ENCODE results near the gene DNASE2B. TPM values are rescaled to one million over a fixed set of nuclear protein-coding genes. Genes with fewer than 3 reads are reported as not detected.

Gene DNASE2B
- total RNA-seq, 1 donor from 2014 or later = not detected

DNA sequence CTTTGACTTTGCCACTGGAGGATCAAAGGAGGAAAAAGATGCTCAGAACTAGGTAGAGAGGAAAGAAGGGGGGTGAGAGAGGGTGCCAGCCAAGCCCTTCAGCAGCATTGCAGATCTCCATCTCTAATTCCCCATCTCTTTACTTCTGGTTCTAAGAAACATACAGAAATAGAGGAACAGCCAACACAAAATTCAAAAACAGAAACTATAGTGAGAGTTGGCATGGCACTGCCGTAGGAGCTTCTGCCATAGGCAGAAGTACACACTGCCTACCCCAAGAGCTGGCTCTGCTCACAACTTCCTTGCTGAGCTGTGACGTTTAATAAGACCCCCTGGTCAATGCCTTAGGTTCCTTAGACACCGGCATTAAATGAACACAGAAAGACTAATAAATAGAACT is 54.2 kb downstream of the DNASE2B start:
- H3K36me3 ChIP-seq = no peaks in the 10 kb centered on the region
- TF ChIP-seq, protein P1, sequence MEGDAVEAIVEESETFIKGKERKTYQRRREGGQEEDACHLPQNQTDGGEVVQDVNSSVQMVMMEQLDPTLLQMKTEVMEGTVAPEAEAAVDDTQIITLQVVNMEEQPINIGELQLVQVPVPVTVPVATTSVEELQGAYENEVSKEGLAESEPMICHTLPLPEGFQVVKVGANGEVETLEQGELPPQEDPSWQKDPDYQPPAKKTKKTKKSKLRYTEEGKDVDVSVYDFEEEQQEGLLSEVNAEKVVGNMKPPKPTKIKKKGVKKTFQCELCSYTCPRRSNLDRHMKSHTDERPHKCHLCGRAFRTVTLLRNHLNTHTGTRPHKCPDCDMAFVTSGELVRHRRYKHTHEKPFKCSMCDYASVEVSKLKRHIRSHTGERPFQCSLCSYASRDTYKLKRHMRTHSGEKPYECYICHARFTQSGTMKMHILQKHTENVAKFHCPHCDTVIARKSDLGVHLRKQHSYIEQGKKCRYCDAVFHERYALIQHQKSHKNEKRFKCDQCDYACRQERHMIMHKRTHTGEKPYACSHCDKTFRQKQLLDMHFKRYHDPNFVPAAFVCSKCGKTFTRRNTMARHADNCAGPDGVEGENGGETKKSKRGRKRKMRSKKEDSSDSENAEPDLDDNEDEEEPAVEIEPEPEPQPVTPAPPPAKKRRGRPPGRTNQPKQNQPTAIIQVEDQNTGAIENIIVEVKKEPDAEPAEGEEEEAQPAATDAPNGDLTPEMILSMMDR (IDR thresholded peaks at IDR 0.05; ENCODE audit: borderline replicate concordance) = no peak
- no peak overlapping the region for H3K27ac ChIP-seq (replicated peaks)
- intact Hi-C loops (cut with micrococcal nuclease) = no loop called here
- no peak overlapping the region for H3K4me3 ChIP-seq
- peaks cover 44% of the 10 kb centered on the region for H3K27me3 ChIP-seq (ENCODE audit: low read depth)
- H3K4me1 ChIP-seq = no peaks in the 10 kb centered on the region
- peaks cover 3% of the 10 kb centered on the region for H3K9me3 ChIP-seq (replicated peaks)
- no peak for DNase-seq

DNA sequence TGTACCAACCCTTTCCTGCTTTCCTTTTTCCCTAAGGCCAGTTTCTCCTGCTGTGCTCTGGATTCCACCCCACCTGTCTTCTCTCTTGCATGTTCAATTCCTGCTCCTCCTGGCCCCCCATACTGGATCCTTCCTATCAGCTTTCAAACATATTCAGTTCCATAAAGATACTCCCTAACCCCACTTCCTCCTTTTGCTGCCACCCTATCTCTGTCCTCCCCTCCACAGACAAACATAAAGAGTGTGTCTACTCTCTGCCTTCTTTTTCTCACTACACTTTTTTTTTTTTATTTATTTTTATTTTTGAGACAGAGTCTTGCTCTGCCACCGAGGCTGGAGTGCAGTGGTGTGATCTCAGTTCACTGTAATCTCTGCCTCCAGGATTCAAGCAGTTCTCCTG is 63.8 kb downstream of the DNASE2B start:
- H3K4me3 ChIP-seq = no peak overlapping the region
- no peak overlapping the region for H3K27ac ChIP-seq (replicated peaks)
- peaks cover 86% of the 10 kb centered on the region for H3K27me3 ChIP-seq (ENCODE audit: low read depth)
- intact Hi-C loops (cut with micrococcal nuclease) = no loop called here
- H3K9me3 ChIP-seq (replicated peaks) = no peaks in the 10 kb centered on the region
- no peaks in the 10 kb centered on the region for H3K4me1 ChIP-seq
- H3K36me3 ChIP-seq = no peaks in the 10 kb centered on the region
- no peak for DNase-seq
- TF ChIP-seq, protein P1 (IDR thresholded peaks at IDR 0.05; ENCODE audit: borderline replicate concordance) = no peak

Other genes with a start within 250 kb of the DNASE2B start
- 2.0 TPM for gene SAMD13, start 96.8 kb upstream of the DNASE2B start, total RNA-seq
- 34.9 TPM for gene RPF1, start 80.8 kb downstream of the DNASE2B start, total RNA-seq
- gene SPATA1, start 107.9 kb downstream of the DNASE2B start, total RNA-seq = 0.66 TPM
- 170 TPM for gene GNG5, start 108.1 kb downstream of the DNASE2B start, total RNA-seq
- 6.2 TPM for gene CTBS, start 176.0 kb downstream of the DNASE2B start, total RNA-seq